K562 (cell line): ENCODE measurements around the gene NIFK. TPM values are rescaled to one million over a fixed set of nuclear protein-coding genes. Genes with fewer than 3 reads are reported as not detected.

ENCODE experiments used
- ARNT ChIP-seq, 2 experiments: fragments of 450-650 bp; IDR thresholded peaks; 2 replicates each; pipeline ENCODE4 v1.6.1; 2016; ENCODE audit warnings: mild to moderate bottlenecking in 1 of 2
- BCOR ChIP-seq: fragments of 450-650 bp; IDR thresholded peaks from 2 replicates; pipeline ENCODE4 v1.6.1; 2016
- BMI1 ChIP-seq: fragments of 150-350 bp; IDR thresholded peaks from 2 replicates; pipeline ENCODE4 v1.6.1; 2014; ENCODE audit warnings: low read length
- CBFA2T2 ChIP-seq: fragments of 450-650 bp; conservative IDR thresholded peaks from 2 replicates; pipeline ENCODE4 v1.6.1; 2017; ENCODE audit warnings: mild to moderate bottlenecking
- CC2D1A ChIP-seq: fragments of 450-650 bp; IDR thresholded peaks from 2 replicates; pipeline ENCODE4 v1.6.1; 2017; ENCODE audit warnings: mild to moderate bottlenecking
- CEBPG ChIP-seq, 3 experiments: fragments of 200-800 bp in 1 of 3; sonication (Bioruptor generic) in 1 of 3; sonication (generic) in 1 of 3; formaldehyde crosslinking in 1 of 3; IDR thresholded peaks in 2 of 3; conservative IDR thresholded peaks in 1 of 3; 2 replicates each; pipeline versions ENCODE4 v1.6.1 to v1.8.0; 2016 to 2022; ENCODE audit warnings: missing compliant biosample characterization in 2 of 3, missing genetic modification characterization in 2 of 3, mild to moderate bottlenecking in 1 of 3, missing genetic modification reagents in 1 of 3
- CREB1 ChIP-seq, 2 experiments: sonication (generic) in 1 of 2; formaldehyde crosslinking in 1 of 2; IDR thresholded peaks; 2 replicates each; pipeline versions ENCODE4 v1.6.1 to v1.8.0; 2012 to 2022; ENCODE audit warnings: inconsistent platforms in 1 of 2, mild to moderate bottlenecking in 1 of 2, missing genetic modification reagents in 1 of 2, moderate library complexity in 1 of 2
- FOXM1 ChIP-seq, 2 experiments: fragments of 450-650 bp in 1 of 2; sonication (generic) in 1 of 2; formaldehyde crosslinking in 1 of 2; IDR thresholded peaks; 2 replicates each; pipeline versions ENCODE4 v1.6.1 to v1.9.0; 2017 to 2022; ENCODE audit warnings: low read depth in 2 of 2, mild to moderate bottlenecking in 2 of 2, missing genetic modification reagents in 1 of 2, moderate library complexity in 1 of 2
- GATA2 ChIP-seq: sonication (generic); formaldehyde crosslinking; IDR thresholded peaks from 2 replicates; pipeline ENCODE4 v1.4.0; 2020; ENCODE audit warnings: mild to moderate bottlenecking, missing genetic modification reagents
- HCFC1 ChIP-seq: IDR thresholded peaks from 2 replicates; pipeline ENCODE4 v1.6.1; 2012; ENCODE audit warnings: low read depth, low read length, improper control_type of control experiment
- HDAC1 ChIP-seq, 2 experiments: fragments of 450-650 bp; IDR thresholded peaks; 2 replicates each; pipeline ENCODE4 v1.6.1; 2016 to 2017; ENCODE audit warnings: inconsistent platforms in 1 of 2, mild to moderate bottlenecking in 1 of 2, moderate library complexity in 1 of 2
- HDAC2 ChIP-seq: fragments of 450-650 bp; IDR thresholded peaks from 2 replicates; pipeline ENCODE4 v1.6.1; 2016; ENCODE audit warnings: mild to moderate bottlenecking
- HMG20B ChIP-seq: fragments of 250-450 bp; sonication (Bioruptor Pico); IDR thresholded peaks from 2 replicates; pipeline ENCODE4 v1.5.0; 2021; ENCODE audit warnings: mild to moderate bottlenecking
- JUND ChIP-seq, 2 experiments: IDR thresholded peaks; 2 replicates in 1 of 2; 3 replicates in 1 of 2; pipeline ENCODE4 v1.6.1; 2011; ENCODE audit warnings: borderline replicate concordance in 2 of 2, low read depth in 2 of 2, low read length in 2 of 2, improper control_type of control experiment in 1 of 2, missing biosample characterization in 1 of 2, missing genetic modification characterization in 1 of 2, missing genetic modification reagents in 1 of 2
- POLR2AphosphoS5 ChIP-seq: IDR thresholded peaks from 2 replicates; pipeline ENCODE4 v1.6.1; 2011; ENCODE audit warnings: mild to moderate bottlenecking, low read depth, low read length, moderate library complexity; ENCODE audit not compliant: control insufficient read depth, insufficient read depth
- RBM25 ChIP-seq: fragments of 200-400 bp; formaldehyde crosslinking; IDR thresholded peaks from 2 replicates; pipeline ENCODE4 v1.6.1; 2018; ENCODE audit warnings: low read length, low read depth, moderate library complexity; ENCODE audit not compliant: severe bottlenecking
- RUNX1 ChIP-seq: sonication (generic); IDR thresholded peaks from 2 replicates; pipeline ENCODE4 v1.6.1; 2016; ENCODE audit warnings: antibody characterized with exemption, low read depth
- SIX5 ChIP-seq, 2 experiments: IDR thresholded peaks; 2 replicates each; pipeline ENCODE4 v1.6.1; 2011; ENCODE audit warnings: low read length in 2 of 2, borderline replicate concordance in 1 of 2, low read depth in 1 of 2, mild to moderate bottlenecking in 1 of 2, moderate library complexity in 1 of 2; ENCODE audit not compliant: insufficient read depth in 1 of 2
- TAF9B ChIP-seq: fragments of 450-650 bp; IDR thresholded peaks from 2 replicates; pipeline ENCODE4 v1.6.1; 2018; ENCODE audit warnings: mild to moderate bottlenecking; ENCODE audit not compliant: partially characterized antibody
- ZNF384 ChIP-seq: IDR thresholded peaks from 2 replicates; pipeline ENCODE4 v1.6.1; 2012; ENCODE audit warnings: low read depth, low read length, improper control_type of control experiment
- ZNF780A ChIP-seq: fragments of 250-450 bp; sonication (Bioruptor Pico); IDR thresholded peaks from 2 replicates; pipeline ENCODE4 v1.5.0; 2021; ENCODE audit warnings: mild to moderate bottlenecking
- ZNF79 ChIP-seq: fragments of 250-450 bp; sonication (Bioruptor Pico); IDR thresholded peaks from 2 replicates; pipeline ENCODE4 v1.4.0; 2020; ENCODE audit warnings: low read depth, mild to moderate bottlenecking, moderate library complexity
- polyA plus RNA-seq, 8 experiments: library from polyadenylated mRNA; depleted of rRNA in 4 of 8; stranded (reverse) in 5 of 8; unstranded in 3 of 8; fragments of >200 nt; fragmentation: Nextera tagmentation in 2 of 8; fragmentation: Illumina TruSeq in 1 of 8; extraction: Ambion mirVana in 2 of 8; extraction: Trizol in 1 of 8; gene quantifications; 2 replicates each; pipeline versions ENCODE4 v1.2.1 to v1.2.3, GENCODE V29; 2011 to 2014; ENCODE audit warnings: inconsistent platforms in 1 of 8, missing spikeins in 1 of 8
- total RNA-seq, 7 experiments: library from RNA; depleted of rRNA in 6 of 7; stranded (reverse); fragments of >200 nt in 6 of 7; fragmentation: Illumina TruSeq in 2 of 7; extraction: Trizol in 2 of 7; gene quantifications; 2 replicates each; pipeline versions ENCODE4 v1.2.1 to v1.2.3, GENCODE V29; 2011 to 2021; ENCODE audit warnings: low replicate concordance in 1 of 7
- TF ChIP-seq, protein P1 (sequence below): sonication (generic); formaldehyde crosslinking; IDR thresholded peaks from 2 replicates; pipeline ENCODE4 v1.4.0; 2020; ENCODE audit warnings: mild to moderate bottlenecking, missing genetic modification reagents
- TF ChIP-seq, protein P2 (sequence below): fragments of 150-350 bp; IDR thresholded peaks from 2 replicates; pipeline ENCODE4 v1.6.1; 2014; ENCODE audit warnings: low read depth, mild to moderate bottlenecking, low read length, borderline replicate concordance

Gene NIFK
- total and polyA plus RNA-seq, 9 of the 15 experiments (the other 6 are each of a cell fraction or from before 2014, with no cell fraction given), result 60.2 to 426 (median 183) TPM

DNA sequence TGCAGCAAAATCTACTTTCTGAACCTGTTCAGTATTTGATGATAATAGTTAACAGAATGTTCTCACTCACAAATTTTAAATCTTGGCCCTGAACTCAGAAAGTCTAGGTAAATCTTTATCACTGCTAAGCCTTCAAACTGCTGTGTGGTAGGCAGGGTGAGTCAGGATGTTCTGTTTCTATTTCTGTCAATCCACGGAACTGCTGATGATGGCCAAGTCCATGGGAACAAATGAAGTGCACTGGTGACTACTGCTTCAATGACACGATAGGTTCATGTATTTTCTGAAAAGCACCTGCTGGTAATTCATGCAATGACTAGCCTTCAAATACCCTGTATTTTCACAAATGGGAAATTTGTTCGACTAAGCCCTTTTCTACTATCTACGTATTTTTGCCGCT, 14.2 kb downstream of the NIFK start (continued):
- TF ChIP-seq RUNX1, result no peak
- TF ChIP-seq CC2D1A, result no peak
- TF ChIP-seq ZNF384, result no peak
- TF ChIP-seq CBFA2T2, result no peak
- peak; percentile 5 for TF ChIP-seq RBM25
- TF ChIP-seq HDAC1 (IDR thresholded peaks at IDR 0.05), result 0 out of 4 replicates have a peak, but pooled peaks of 1 of the 2 experiments have one; percentile 24
- TF ChIP-seq, protein P1, sequence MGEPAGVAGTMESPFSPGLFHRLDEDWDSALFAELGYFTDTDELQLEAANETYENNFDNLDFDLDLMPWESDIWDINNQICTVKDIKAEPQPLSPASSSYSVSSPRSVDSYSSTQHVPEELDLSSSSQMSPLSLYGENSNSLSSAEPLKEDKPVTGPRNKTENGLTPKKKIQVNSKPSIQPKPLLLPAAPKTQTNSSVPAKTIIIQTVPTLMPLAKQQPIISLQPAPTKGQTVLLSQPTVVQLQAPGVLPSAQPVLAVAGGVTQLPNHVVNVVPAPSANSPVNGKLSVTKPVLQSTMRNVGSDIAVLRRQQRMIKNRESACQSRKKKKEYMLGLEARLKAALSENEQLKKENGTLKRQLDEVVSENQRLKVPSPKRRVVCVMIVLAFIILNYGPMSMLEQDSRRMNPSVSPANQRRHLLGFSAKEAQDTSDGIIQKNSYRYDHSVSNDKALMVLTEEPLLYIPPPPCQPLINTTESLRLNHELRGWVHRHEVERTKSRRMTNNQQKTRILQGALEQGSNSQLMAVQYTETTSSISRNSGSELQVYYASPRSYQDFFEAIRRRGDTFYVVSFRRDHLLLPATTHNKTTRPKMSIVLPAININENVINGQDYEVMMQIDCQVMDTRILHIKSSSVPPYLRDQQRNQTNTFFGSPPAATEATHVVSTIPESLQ (CRISPR knock-in tag), result no peak
- TF ChIP-seq ZNF79 (CRISPR knock-in tag), result no peak
- no peak for TF ChIP-seq CREB1 (IDR thresholded peaks at IDR 0.05)
- no peak for TF ChIP-seq CREB1 (CRISPR knock-in tag; IDR thresholded peaks at IDR 0.05)
- no peak for TF ChIP-seq TAF9B
- TF ChIP-seq ZNF780A (CRISPR knock-in tag), result no peak
- TF ChIP-seq FOXM1 (IDR thresholded peaks at IDR 0.05; ENCODE audit: low read depth), result no peak
- no peak for TF ChIP-seq FOXM1 (CRISPR knock-in tag; IDR thresholded peaks at IDR 0.05; ENCODE audit: low read depth)
- TF ChIP-seq SIX5 (IDR thresholded peaks at IDR 0.05; ENCODE audit: borderline replicate concordance in 1 of 2, insufficient read depth in 1 of 2, low read depth in 1 of 2, low read length in 2 of 2), result no peak
- TF ChIP-seq CEBPG (CRISPR knock-in tag; IDR thresholded peaks at IDR 0.05), result no peak
- TF ChIP-seq CEBPG (tag; conservative IDR thresholded peaks at IDR 0.05 in 1 of 2, IDR thresholded peaks at IDR 0.05 in 1 of 2), result no peak
- no peak for TF ChIP-seq POLR2AphosphoS5
- 0 out of 2 replicates have a peak, but pooled peaks have one; percentile 20 for TF ChIP-seq HDAC2
- TF ChIP-seq GATA2 (CRISPR knock-in tag), result no peak
- TF ChIP-seq HCFC1, result no peak
- TF ChIP-seq JUND (IDR thresholded peaks at IDR 0.05; ENCODE audit: borderline replicate concordance, low read depth, low read length), result peak; percentile 46; the same call in 1 of the 2 replicates
- TF ChIP-seq JUND (tag; IDR thresholded peaks at IDR 0.05; ENCODE audit: borderline replicate concordance, low read depth, low read length), result no peak
- TF ChIP-seq, protein P2, sequence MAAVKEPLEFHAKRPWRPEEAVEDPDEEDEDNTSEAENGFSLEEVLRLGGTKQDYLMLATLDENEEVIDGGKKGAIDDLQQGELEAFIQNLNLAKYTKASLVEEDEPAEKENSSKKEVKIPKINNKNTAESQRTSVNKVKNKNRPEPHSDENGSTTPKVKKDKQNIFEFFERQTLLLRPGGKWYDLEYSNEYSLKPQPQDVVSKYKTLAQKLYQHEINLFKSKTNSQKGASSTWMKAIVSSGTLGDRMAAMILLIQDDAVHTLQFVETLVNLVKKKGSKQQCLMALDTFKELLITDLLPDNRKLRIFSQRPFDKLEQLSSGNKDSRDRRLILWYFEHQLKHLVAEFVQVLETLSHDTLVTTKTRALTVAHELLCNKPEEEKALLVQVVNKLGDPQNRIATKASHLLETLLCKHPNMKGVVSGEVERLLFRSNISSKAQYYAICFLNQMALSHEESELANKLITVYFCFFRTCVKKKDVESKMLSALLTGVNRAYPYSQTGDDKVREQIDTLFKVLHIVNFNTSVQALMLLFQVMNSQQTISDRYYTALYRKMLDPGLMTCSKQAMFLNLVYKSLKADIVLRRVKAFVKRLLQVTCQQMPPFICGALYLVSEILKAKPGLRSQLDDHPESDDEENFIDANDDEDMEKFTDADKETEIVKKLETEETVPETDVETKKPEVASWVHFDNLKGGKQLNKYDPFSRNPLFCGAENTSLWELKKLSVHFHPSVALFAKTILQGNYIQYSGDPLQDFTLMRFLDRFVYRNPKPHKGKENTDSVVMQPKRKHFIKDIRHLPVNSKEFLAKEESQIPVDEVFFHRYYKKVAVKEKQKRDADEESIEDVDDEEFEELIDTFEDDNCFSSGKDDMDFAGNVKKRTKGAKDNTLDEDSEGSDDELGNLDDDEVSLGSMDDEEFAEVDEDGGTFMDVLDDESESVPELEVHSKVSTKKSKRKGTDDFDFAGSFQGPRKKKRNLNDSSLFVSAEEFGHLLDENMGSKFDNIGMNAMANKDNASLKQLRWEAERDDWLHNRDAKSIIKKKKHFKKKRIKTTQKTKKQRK, result no peak
- no peak for TF ChIP-seq HMG20B (CRISPR knock-in tag)
- 0 out of 2 replicates have a peak, but pooled peaks have one; percentile 13 for TF ChIP-seq BCOR
- no peak for TF ChIP-seq BMI1
- TF ChIP-seq ARNT (IDR thresholded peaks at IDR 0.05), result peak in 1 of 2 experiments; percentile 57; a peak in 1 of 4 replicates
